ENCODE results near the gene PPP1R27. TPM values are rescaled to one million over a fixed set of nuclear protein-coding genes. Genes with fewer than 3 reads are reported as not detected.
A peak's percentile ranks its signal among the peaks of the same experiment; 100 is the strongest.

The PPP1R27 gene
- total and polyA plus RNA-seq, 12 donors: 0.11 to 3.1 (median 0.69) TPM; not detected in 6

GRCh38 chr17:81865358-81865732 is 30.5 kb upstream of the PPP1R27 start:
- intact Hi-C loops (cut with DNase I): no loop called here
- Histone ChIP-seq H3K4me3 (no peak overlapping the region), H3K27ac (no peak overlapping the region), H3K4me1 (replicated peaks in 1 of 2) (peaks cover 28 to 50% of the 10 kb centered on the region in 2 donors), H3K27me3 (no peaks in the 10 kb centered on the region), H3K9me3 (replicated peaks in 1 of 3) (no peaks in the 10 kb centered on the region), H3K36me3 (replicated peaks in 1 of 2) (peaks cover 0 to 25% of the 10 kb centered on the region in 2 donors)
- peak in 1 of 7 donors; percentile 29 for DNase-seq
- TF ChIP-seq POLR2A (IDR thresholded peaks at IDR 0.05): no peak
- TF ChIP-seq CTCF (IDR thresholded peaks at IDR 0.05): no peak
- 91 to 95% (median 92%) methylated on average over 7 to 8 of the region's 8 CpGs for WGBS, 4 donors

- peak in 1 of 7 donors; percentile 42 for DNase-seq
- Histone ChIP-seq H3K4me3 (no peak overlapping the region), H3K36me3 (replicated peaks in 1 of 2) (peaks cover 0 to 16% of the 10 kb centered on the region in 2 donors), H3K9me3 (replicated peaks in 1 of 3) (no peaks in the 10 kb centered on the region), H3K27ac (peak overlapping the region in 2 of 5 donors; percentile 15 to 99), H3K4me1 (replicated peaks in 1 of 2) (peaks cover 28 to 43% of the 10 kb centered on the region in 2 donors), H3K27me3 (no peaks in the 10 kb centered on the region)
- WGBS, 4 donors: 74 to 78% (median 77%) methylated on average over 8 to 9 of the region's 9 CpGs
- intact Hi-C loops (cut with DNase I): no loop called here
- TF ChIP-seq POLR2A (IDR thresholded peaks at IDR 0.05) (no peak), CTCF (IDR thresholded peaks at IDR 0.05) (no peak)
These were observed 29.3 kb upstream of the PPP1R27 start for GRCh38 chr17:81863833-81864768.

- H3K27me3 ChIP-seq: no peaks in the 10 kb centered on the region
- 72 to 83% (median 79%) methylated on average over 6 of the region's 6 CpGs for WGBS, 4 donors
- H3K4me3 ChIP-seq: no peak overlapping the region
- peaks cover 0 to 15% of the 10 kb centered on the region in 2 donors for H3K36me3 ChIP-seq (replicated peaks in 1 of 2)
- H3K27ac ChIP-seq: peak overlapping the region in 2 of 5 donors; percentile 15 to 99
- TF ChIP-seq POLR2A (IDR thresholded peaks at IDR 0.05) (no peak), CTCF (IDR thresholded peaks at IDR 0.05) (no peak)
- intact Hi-C loops (cut with DNase I): no loop called here
- DNase-seq: no peak
- H3K4me1 ChIP-seq (replicated peaks in 1 of 2): peaks cover 36 to 43% of the 10 kb centered on the region in 2 donors
- no peaks in the 10 kb centered on the region for H3K9me3 ChIP-seq (replicated peaks in 1 of 3)
These were observed 28.3 kb upstream of the PPP1R27 start for GRCh38 chr17:81863123-81863675.

- Histone ChIP-seq H3K4me1 (replicated peaks in 1 of 2) (peaks cover 24 to 49% of the 10 kb centered on the region in 2 donors), H3K4me3 (peak overlapping the region in 3 of 4 donors; percentile 35 to 93 (median 91)), H3K27me3 (no peaks in the 10 kb centered on the region), H3K9me3 (replicated peaks in 1 of 3) (no peaks in the 10 kb centered on the region), H3K27ac (peak overlapping the region; percentile 95 to 100 (median 98)), H3K36me3 (replicated peaks in 1 of 2) (peaks cover 0 to 28% of the 10 kb centered on the region in 2 donors)
- 0 to 1% (median 0%) methylated on average over 7 to 74 of the region's 74 CpGs for WGBS, 4 donors
- DNase-seq: peak; percentile 99 to 100 (median 99)
- TF ChIP-seq CTCF (IDR thresholded peaks at IDR 0.05) (peak in 2 of 6 experiments; percentile 20 to 45), POLR2A (IDR thresholded peaks at IDR 0.05) (peak; percentile 90 to 95)
- intact Hi-C loops (cut with DNase I): no loop called here
These were observed 26.1 kb upstream of the PPP1R27 start for GRCh38 chr17:81860756-81861568.
